Endothelial cell of umbilical vein (primary cell): ENCODE data around the gene SCGB1C1. TPM values are rescaled to one million over a fixed set of nuclear protein-coding genes. Genes with fewer than 3 reads are reported as not detected.

ENCODE experiments used
- BruUV-seq: library from RNA; stranded (reverse); fragments of 400-500 nt; replicated peaks from 2 replicates; lab custom pipeline; 2021; lab: Mats Ljungman, UMichigan
- CTCF ChIA-PET: fragments of 300-600, 350-600 bp; sonication (Branson Sonifier 250); formaldehyde crosslinking; loops from one replicate; lab custom pipeline; 2021; ENCODE audit warnings: antibody characterized with exemption, inconsistent platforms; lab: Charles Lee
- POLR2A ChIA-PET: fragments of 300-600, 350-600 bp; sonication (Branson Sonifier 250); formaldehyde crosslinking; loops from one replicate; lab custom pipeline; 2021; ENCODE audit warnings: antibody characterized with exemption, inconsistent platforms; lab: Charles Lee
- DNase-seq: peaks from one replicate; pipeline ENCODE4 v3.0.0-alpha.2; 2011; ENCODE audit warnings: low read depth, low spot score
- FAIRE-seq: peaks from 2 replicates; lab custom pipeline; 2011; peaks lifted over from hg19 to GRCh38; lab: Jason Lieb, UNC
- H2AFZ ChIP-seq: 2 replicates; pipeline ENCODE4 v1.6.0; 2012; ENCODE audit warnings: low read depth, low read length, control low read depth, inconsistent platforms
- H3K27ac ChIP-seq: 2 replicates; pipeline ENCODE4 v1.5.1; 2011; ENCODE audit warnings: low read depth, mild to moderate bottlenecking, control low read depth, low read length, moderate library complexity; ENCODE audit not compliant: insufficient read depth
- H3K27me3 ChIP-seq, 2 experiments: 2 replicates each; pipeline versions ENCODE4 v1.6.0 to v1.6.1; 2011; ENCODE audit warnings: low read length in 2 of 2, mixed read lengths in 1 of 2; ENCODE audit not compliant: control insufficient read depth in 2 of 2, insufficient read depth in 2 of 2
- H3K36me3 ChIP-seq, 2 experiments: 2 replicates in 1 of 2; 3 replicates in 1 of 2; pipeline ENCODE4 v1.5.1; 2011; ENCODE audit warnings: low read length in 2 of 2, mild to moderate bottlenecking in 1 of 2, moderate library complexity in 1 of 2; ENCODE audit not compliant: control insufficient read depth in 2 of 2, insufficient read depth in 2 of 2; ENCODE audit errors: extremely low read depth in 1 of 2
- H3K4me1 ChIP-seq: 3 replicates; pipeline ENCODE4 v1.5.1; 2011; ENCODE audit warnings: mild to moderate bottlenecking, low read length; ENCODE audit not compliant: control insufficient read depth, insufficient read depth; ENCODE audit errors: extremely low read depth
- H3K4me2 ChIP-seq: 2 replicates; pipeline ENCODE4 v1.6.1; 2011; ENCODE audit warnings: low read length, control low read depth, mixed read lengths; ENCODE audit not compliant: insufficient read depth
- H3K4me3 ChIP-seq, 3 experiments: fragments of 200-600 bp in 1 of 3; sonication (generic), shearing (Covaris generic) in 1 of 3; replicated peaks in 1 of 3; 2 replicates each; pipeline ENCODE4 v1.5.1; 2011 to 2016; ENCODE audit warnings: control low read depth in 3 of 3, low read length in 3 of 3, mild to moderate bottlenecking in 2 of 3, inconsistent platforms in 1 of 3, low read depth in 1 of 3, moderate library complexity in 1 of 3; ENCODE audit not compliant: insufficient read depth in 1 of 3
- H3K79me2 ChIP-seq: 2 replicates; pipeline ENCODE4 v1.6.0; 2012; ENCODE audit warnings: low read length, inconsistent platforms; ENCODE audit not compliant: control insufficient read depth, insufficient read depth
- H3K9ac ChIP-seq: replicated peaks from 2 replicates; pipeline ENCODE3; 2011; ENCODE audit warnings: low read length, control low read depth; ENCODE audit not compliant: insufficient read depth; ENCODE audit errors: extremely low read depth
- H3K9me1 ChIP-seq: replicated peaks from 3 replicates; pipeline ENCODE4 v1.6.0; 2011; ENCODE audit warnings: mild to moderate bottlenecking, low read length; ENCODE audit not compliant: control insufficient read depth, insufficient read depth; ENCODE audit errors: extremely low read depth
- H3K9me3 ChIP-seq: replicated peaks from 2 replicates; pipeline ENCODE4 v1.5.1; 2012; ENCODE audit warnings: low read length, inconsistent platforms; ENCODE audit not compliant: control insufficient read depth, insufficient read depth
- H4K20me1 ChIP-seq: replicated peaks from 2 replicates; pipeline ENCODE3; 2011; ENCODE audit warnings: mild to moderate bottlenecking, low read length; ENCODE audit not compliant: control insufficient read depth, insufficient read depth; ENCODE audit errors: extremely low read depth
- FOS ChIP-seq: IDR thresholded peaks from 2 replicates; pipeline ENCODE4 v1.6.1; 2011; ENCODE audit warnings: mild to moderate bottlenecking, low read length, moderate library complexity, borderline replicate concordance; ENCODE audit not compliant: insufficient read depth
- GATA2 ChIP-seq: IDR thresholded peaks from 2 replicates; pipeline ENCODE4 v1.7.0; 2011; ENCODE audit warnings: low read depth, mild to moderate bottlenecking, moderate library complexity, mixed read lengths, low read length; ENCODE audit not compliant: insufficient read length, insufficient read depth
- JUN ChIP-seq: IDR thresholded peaks from 2 replicates; pipeline ENCODE4 v1.6.1; 2011; ENCODE audit warnings: borderline replicate concordance, low read depth; ENCODE audit not compliant: insufficient read length, insufficient read depth
- POLR2AphosphoS5 ChIP-seq: IDR thresholded peaks from 2 replicates; pipeline ENCODE4 v1.6.1; 2012; ENCODE audit warnings: low read depth, mild to moderate bottlenecking, control low read depth, low read length, moderate library complexity; ENCODE audit not compliant: insufficient read depth
- dilution Hi-C: fragments of 300-500 bp; cut with MboI; formaldehyde crosslinking; loops from one replicate; pipeline ENCODE4 v1.15.0; 2019; ENCODE audit warnings: low sequenced_read_pairs; ENCODE audit not compliant: extremely low pct_ligation_motif_present
- intact Hi-C: fragments of 100-400 bp; cut with micrococcal nuclease; formaldehyde crosslinking; loops from one replicate; pipeline ENCODE4 v1.10.0; 2022
- polyA plus RNA-seq, 4 experiments: library from polyadenylated mRNA; depleted of rRNA in 3 of 4; stranded (reverse) in 3 of 4; unstranded in 1 of 4; fragments of >200 nt; gene quantifications; 2 replicates each; pipeline versions ENCODE4 v1.2.1 to v1.2.3, GENCODE V29; 2011 to 2012; ENCODE audit warnings: missing spikeins in 1 of 4
- total RNA-seq: library from RNA; stranded (reverse); gene quantifications from 2 replicates; pipeline ENCODE4 v1.2.3, GENCODE V29; 2021
- TF ChIP-seq, protein P1 (sequence below), 2 donors: IDR thresholded peaks; 1 replicate in 1 of 2; 2 replicates in 1 of 2; pipeline ENCODE4 v1.5.1; 2011; ENCODE audit warnings: low read length in 2 of 2, mild to moderate bottlenecking in 2 of 2, moderate library complexity in 2 of 2, control low read depth in 1 of 2, inconsistent platforms in 1 of 2, low read depth in 1 of 2; ENCODE audit not compliant: insufficient read depth in 1 of 2; ENCODE audit errors: extremely low read depth in 1 of 2

SCGB1C1 gene
- total and polyA plus RNA-seq, 2 donors (not counting 3 experiments of a cell fraction or from before 2014, with no cell fraction given): not detected

DNA sequence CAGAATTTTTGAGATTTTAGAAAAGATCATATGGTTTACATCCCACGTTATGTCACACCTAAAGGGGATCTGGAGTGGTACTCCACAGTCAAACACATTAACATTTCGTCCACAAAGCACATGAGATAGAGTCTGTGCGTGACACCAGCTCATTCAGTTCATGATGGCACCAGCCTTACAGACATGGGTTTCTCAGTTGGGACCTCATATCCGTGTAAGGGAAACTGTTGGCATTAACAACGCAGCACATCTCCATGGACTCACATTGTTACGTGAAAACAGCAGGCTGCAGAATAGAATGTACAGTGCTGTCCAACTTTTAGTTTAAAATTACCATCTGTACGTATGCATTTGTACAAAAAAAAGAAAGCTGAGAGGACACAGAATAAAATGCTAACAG is 28.7 kb downstream of the SCGB1C1 start:
- dilution Hi-C loops: no loop called here
- Histone ChIP-seq H3K4me2 (no peak overlapping the region), H3K4me3 (no peak overlapping the region), H3K27ac (no peak overlapping the region), H2AFZ (no peak overlapping the region), H3K9ac (no peak overlapping the region), H3K4me1 (no peaks in the 10 kb centered on the region), H3K9me3 (no peaks in the 10 kb centered on the region), H4K20me1 (no peaks in the 10 kb centered on the region), H3K9me1 (no peaks in the 10 kb centered on the region), H3K36me3 (peaks cover 0 to 3% of the 10 kb centered on the region in 2 experiments), H3K27me3 (no peaks in the 10 kb centered on the region), H3K79me2 (no peaks in the 10 kb centered on the region)
- POLR2A ChIA-PET: no interaction called here
- DNase-seq: no peak
- no TSS peak for BruUV-seq
- CTCF ChIA-PET: no interaction called here
- peak; percentile 33 for FAIRE-seq
- TF ChIP-seq, protein P1, sequence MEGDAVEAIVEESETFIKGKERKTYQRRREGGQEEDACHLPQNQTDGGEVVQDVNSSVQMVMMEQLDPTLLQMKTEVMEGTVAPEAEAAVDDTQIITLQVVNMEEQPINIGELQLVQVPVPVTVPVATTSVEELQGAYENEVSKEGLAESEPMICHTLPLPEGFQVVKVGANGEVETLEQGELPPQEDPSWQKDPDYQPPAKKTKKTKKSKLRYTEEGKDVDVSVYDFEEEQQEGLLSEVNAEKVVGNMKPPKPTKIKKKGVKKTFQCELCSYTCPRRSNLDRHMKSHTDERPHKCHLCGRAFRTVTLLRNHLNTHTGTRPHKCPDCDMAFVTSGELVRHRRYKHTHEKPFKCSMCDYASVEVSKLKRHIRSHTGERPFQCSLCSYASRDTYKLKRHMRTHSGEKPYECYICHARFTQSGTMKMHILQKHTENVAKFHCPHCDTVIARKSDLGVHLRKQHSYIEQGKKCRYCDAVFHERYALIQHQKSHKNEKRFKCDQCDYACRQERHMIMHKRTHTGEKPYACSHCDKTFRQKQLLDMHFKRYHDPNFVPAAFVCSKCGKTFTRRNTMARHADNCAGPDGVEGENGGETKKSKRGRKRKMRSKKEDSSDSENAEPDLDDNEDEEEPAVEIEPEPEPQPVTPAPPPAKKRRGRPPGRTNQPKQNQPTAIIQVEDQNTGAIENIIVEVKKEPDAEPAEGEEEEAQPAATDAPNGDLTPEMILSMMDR (IDR thresholded peaks at IDR 0.05; ENCODE audit: extremely low read depth in 1 of 2, insufficient read depth in 1 of 2, low read depth in 1 of 2, low read length in 2 of 2): no peak
- no peak for TF ChIP-seq FOS
- no peak for TF ChIP-seq JUN
- TF ChIP-seq POLR2AphosphoS5: no peak
- no peak for TF ChIP-seq GATA2
- intact Hi-C loops: no loop called here
